GM12892 (cell line): ENCODE data around the gene SLC6A9.

ENCODE experiments used
- DNase-seq: peaks from one replicate; pipeline ENCODE4 v3.0.0; 2011; ENCODE audit not compliant: insufficient read length
- FAIRE-seq: peaks from 2 replicates; lab custom pipeline; 2011; peaks lifted over from hg19 to GRCh38; lab: Jason Lieb, UNC
- POLR2A ChIP-seq: IDR thresholded peaks from 2 replicates; pipeline ENCODE4 v1.6.1; 2011; ENCODE audit warnings: low read depth, low read length, control low read depth
- POLR2AphosphoS5 ChIP-seq: IDR thresholded peaks from 2 replicates; pipeline ENCODE4 v1.6.1; 2011; ENCODE audit warnings: low read depth, low read length, control low read depth
- TAF1 ChIP-seq: IDR thresholded peaks from 2 replicates; pipeline ENCODE4 v1.6.1; 2011; ENCODE audit warnings: low read depth, mild to moderate bottlenecking, control low read depth, low read length, borderline replicate concordance

SLC6A9 gene

DNA sequence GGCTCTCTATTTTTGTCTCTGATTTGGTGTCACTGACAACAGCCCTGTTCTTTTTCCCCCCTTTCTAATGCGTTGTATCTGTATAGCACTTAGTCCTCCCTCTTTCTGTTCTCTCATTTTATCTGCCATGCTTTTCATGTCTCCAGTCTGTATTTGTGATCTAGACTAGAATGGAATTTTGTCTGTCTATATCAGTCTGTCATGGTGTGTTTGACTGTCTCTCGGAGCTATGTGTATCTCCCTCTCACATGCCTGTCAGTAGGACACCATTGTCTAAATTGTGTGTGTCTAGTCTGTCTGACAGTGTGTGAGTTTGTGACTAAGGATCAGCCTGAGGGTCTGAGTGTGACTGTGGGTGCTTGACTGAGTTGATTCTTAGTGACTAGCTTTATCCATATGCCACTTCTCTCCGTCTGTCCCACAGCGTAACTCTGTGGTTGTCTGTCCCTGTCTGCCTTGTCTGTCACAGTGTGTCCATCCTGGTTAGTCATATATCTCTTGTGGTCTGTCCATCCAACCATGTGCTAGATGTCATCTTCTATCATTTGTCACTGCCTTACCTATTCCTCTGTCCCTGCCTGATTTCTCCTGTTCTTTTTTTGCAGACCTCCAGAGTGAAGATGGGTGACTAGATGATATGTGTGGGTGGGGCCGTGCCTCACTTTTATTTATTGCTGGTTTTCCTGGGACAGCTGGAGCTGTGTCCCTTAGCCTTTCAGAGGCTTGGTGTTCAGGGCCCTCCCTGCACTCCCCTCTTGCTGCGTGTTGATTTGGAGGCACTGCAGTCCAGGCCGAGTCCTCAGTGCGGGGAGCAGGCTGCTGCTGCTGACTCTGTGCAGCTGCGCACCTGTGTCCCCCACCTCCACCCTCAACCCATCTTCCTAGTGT is 53.6 kb downstream of the SLC6A9 start:
- DNase-seq (no peak), FAIRE-seq (no peak)
- TF ChIP-seq TAF1: no peak
- TF ChIP-seq POLR2AphosphoS5: no peak
- TF ChIP-seq POLR2A: no peak

DNA sequence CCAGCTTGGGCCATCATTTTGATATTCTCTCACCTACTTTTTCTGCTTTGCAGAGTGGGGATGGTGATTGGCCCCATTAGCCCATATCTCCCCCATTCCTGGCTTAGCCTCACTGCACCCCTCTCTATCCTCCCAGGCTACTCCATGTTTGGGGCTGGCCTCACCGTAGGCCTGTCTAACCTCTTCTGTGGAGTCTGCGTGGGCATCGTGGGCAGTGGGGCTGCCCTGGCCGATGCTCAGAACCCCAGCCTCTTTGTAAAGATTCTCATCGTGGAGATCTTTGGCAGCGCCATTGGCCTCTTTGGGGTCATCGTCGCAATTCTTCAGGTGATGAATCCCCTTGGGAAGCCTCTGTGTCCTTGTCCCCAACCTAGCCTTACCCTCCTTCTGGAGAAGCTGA is 54.4 kb downstream of the SLC6A9 start:
- FAIRE-seq (no peak), DNase-seq (no peak)
- TF ChIP-seq TAF1: no peak
- no peak for TF ChIP-seq POLR2A
- no peak for TF ChIP-seq POLR2AphosphoS5

DNA sequence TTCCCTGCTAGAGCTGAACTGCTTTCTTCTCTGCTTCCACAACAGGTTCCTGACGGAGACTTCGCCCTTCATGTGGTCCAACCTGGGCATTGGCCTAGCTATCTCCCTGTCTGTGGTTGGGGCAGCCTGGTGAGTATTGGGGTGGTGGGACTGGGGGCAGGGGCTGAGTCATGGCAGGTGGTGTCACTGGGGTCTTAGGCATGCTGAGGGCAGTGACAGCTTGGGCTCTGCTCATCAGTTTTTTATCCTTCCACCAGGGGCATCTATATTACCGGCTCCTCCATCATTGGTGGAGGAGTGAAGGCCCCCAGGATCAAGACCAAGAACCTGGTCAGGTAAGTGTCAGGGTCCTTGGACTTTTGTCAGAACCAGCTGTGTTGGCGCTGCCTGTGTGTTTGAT is 55.2 kb downstream of the SLC6A9 start:
- FAIRE-seq (no peak), DNase-seq (no peak)
- TF ChIP-seq POLR2AphosphoS5 (no peak), POLR2A (no peak), TAF1 (no peak)

DNA sequence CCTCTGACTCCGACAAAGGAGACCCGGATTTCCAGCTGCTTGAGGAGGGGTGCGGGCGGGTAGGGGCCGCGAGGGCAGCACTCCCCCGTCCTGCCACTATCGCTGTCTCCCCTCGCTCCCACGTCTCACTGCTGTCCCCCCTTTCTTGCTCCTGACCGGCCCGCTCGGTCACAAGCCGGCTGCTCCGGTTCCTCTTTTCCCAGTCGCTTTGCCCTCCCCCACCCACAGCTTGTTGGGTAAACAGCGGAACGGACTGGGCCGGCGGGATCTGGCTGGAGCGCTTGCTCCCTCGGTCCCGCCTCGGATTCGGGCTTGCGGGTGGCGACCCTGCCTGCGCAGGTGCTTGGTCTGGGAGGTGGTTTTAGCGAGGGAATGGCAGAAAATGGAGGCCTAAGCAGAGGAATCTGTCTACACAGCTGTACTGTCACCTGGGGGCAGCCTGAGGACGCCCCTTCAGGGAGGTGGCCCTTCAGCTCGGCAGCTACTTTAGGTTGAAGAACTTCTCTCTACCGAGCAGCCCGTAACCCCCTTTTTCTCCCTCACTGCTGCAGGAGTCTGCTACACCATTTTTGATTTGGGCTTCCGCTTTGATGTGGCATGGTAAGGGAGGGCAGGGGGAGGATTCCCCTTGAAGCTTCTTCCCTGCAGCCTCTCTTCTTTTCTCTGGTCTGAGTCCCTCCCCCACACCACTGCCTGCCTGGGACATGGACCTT is 55.9 kb downstream of the SLC6A9 start:
- no peak for DNase-seq
- peak; percentile 67 for FAIRE-seq
- TF ChIP-seq TAF1 (no peak), POLR2A (no peak), POLR2AphosphoS5 (no peak)

DNA sequence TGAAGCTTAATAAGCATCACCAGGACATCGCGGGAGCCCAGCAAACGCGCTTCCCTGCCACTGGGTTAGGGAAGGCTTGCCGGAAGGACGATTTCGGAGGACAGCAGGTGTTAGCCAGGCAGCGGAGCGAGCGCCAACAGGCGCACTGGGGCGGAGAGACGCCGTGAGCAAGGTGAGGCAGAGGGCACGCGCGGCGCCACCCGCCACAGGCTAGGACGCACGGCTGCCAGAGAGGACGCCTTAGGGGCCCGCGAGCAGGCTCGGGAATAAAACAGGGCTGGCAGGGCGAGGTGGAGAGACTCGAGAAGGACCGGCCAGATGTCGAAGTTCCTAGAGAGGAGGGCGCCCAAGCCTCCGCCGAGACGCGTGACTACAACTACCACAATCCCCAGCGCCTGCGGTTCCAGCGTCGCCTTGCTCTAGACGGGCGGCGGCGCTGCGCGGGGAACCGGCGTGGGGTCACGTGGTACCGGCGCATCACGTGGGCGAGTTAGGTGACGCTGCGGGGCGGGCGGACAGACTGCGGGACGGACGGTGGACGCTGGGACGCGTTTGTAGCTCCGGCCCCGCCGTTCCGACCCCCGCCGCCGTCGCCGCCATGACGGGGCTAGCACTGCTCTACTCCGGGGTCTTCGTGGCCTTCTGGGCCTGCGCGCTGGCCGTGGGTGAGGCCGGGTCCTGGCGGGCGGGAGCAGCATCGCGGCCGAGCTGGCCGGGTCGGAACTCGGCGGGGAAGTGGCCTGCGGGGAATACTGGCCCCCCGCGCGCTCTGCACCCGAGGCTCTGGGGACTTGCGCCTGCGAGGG is 56.6 kb downstream of the SLC6A9 start, which contains the start of gene ATP6V0B:
TSS of gene ATP6V0B (plus strand) at position 518 of the 806 bp plus-strand sequence. CDS start at position 599, 81 bp downstream.
- DNase-seq: peak; percentile 98
- peak; percentile 82 for TF ChIP-seq POLR2AphosphoS5
- TF ChIP-seq POLR2A: peak; percentile 69
- TF ChIP-seq TAF1: 0 out of 2 replicates have a peak, but pooled peaks have one; percentile 12
- FAIRE-seq: peak; percentile 99

DNA sequence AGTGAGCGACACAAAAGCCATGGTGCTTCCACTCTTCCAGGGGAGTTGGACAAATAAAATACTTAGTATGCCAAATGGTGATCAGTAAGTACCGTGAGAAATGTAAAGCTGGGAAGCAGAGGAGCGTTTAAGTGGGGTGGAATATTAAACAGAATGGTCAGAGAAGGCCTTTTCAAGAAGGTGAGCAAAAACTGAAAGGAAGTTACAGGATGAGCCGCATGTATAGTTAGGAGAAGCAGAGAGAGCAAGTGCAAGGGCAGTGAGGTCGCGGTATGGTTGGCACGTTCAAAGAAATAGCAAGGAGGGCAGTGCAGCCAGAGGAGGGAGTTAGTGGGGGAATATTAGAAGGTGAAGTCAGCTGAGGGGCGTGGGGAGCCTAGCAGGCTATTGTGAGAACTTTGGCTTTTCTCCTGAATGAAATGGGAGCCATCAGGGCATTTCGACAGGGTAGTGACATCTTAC is 57.2 kb downstream of the SLC6A9 start:
- no peak for DNase-seq
- TF ChIP-seq TAF1 (no peak), POLR2A (no peak), POLR2AphosphoS5 (no peak)
- FAIRE-seq: no peak

DNA sequence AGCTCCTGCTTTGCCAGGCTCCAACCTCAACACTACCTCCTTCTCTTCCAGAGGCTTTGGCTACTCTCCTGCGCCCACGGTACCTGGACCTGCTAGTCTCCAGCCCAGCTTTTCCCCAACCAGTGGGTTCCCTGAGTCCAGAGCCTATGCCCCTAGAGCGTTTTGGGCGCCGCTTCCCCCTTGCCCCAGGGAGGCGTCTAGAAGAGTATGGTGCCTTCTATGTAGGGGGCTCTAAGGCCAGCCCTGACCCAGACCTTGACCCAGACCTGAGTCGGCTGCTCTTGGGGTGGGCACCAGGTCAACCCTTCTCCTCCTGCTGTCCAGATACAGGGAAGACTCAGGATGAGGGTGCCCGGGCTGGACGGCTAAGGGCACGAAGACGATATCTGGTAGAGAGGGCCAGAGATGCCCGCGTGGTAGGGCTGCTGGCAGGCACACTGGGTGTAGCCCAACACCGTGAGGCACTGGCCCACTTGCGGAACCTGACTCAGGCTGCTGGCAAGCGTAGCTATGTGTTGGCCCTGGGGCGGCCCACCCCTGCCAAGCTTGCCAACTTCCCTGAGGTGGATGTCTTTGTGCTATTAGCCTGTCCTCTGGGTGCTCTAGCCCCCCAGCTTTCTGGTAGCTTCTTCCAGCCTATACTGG is 59.8 kb downstream of the SLC6A9 start:
- no peak for FAIRE-seq
- TF ChIP-seq POLR2A (no peak), POLR2AphosphoS5 (no peak), TAF1 (no peak)
- DNase-seq: no peak

DNA sequence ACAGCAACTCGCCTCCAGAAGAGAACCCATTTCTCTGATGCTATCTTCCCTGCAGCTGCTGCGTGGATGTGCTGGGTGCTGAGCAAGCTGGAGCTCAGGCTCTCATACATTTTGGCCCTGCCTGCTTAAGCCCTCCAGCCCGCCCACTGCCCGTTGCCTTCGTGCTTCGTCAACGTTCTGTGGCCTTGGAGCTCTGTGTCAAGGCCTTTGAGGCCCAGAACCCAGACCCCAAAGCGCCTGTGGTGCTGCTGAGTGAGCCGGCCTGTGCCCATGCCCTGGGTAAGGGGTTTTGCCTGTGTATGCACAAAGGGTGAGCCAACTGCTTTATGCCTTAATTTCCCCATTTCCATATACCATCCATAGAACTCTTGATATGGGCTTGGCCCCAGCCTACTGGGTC is 60.4 kb downstream of the SLC6A9 start:
- no peak for FAIRE-seq
- TF ChIP-seq TAF1 (no peak), POLR2AphosphoS5 (no peak), POLR2A (no peak)
- DNase-seq: no peak

DNA sequence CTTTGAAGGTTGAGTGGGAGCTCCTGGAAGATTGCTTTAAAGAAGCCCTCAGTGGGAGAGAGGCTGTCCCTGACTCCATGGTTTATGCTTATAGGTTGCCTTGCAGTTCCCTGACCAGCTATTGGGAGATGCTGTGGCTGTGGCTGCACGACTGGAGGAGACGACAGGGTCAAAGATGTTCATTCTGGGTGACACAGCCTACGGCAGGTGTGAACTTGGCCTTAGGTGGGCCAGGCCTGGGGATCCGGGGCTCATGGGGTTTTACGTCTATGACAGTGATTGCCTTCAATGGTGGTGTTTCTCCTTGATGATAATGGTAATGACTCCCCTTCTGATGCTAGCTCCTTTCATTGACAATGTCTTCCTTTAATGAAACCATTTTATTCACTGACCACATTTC is 60.8 kb downstream of the SLC6A9 start:
- no peak for TF ChIP-seq POLR2A
- no peak for TF ChIP-seq POLR2AphosphoS5
- TF ChIP-seq TAF1: no peak
- peak; percentile 17 for FAIRE-seq
- no peak for DNase-seq

DNA sequence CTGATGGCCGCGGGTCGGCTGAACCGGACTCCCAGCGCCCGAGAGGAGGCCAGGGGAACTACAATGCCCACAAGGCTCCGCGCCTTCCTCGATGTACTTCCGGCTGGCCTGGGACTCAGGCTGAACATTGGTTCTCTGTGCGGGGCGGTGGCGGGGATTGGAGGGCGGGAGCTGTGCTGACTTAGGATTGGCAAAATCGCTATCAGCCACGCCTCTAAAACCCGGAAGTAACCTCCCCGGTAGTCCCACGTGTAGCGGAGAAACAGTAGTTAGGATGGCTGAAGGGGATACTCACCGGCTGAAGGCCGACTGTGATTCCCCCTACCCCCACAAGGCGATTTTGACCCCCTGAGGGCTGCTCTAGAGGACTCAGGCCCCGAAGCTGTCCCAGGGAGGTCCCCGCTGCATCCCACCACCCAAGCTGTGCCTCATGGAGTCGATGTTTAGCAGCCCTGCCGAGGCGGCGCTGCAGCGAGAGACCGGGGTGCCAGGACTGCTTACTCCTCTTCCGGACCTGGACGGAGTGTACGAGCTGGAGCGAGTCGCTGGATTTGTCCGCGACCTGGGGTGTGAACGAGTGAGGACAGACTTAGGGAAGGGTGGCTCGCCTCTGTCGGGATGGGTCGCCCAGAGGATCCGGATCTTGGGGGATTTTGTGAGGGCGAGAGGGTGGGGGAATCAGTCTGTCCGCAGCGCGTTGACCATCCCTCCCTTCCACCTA is 61.4 kb downstream of the SLC6A9 start, which contains the start of gene DPH2:
TSS of gene DPH2 (plus strand) at position 265 of the 721 bp plus-strand sequence. CDS start at position 431, 166 bp downstream.
- TF ChIP-seq POLR2A: peak; percentile 64; the same call in 1 of the 2 replicates
- no peak for TF ChIP-seq TAF1
- peak; percentile 67 for TF ChIP-seq POLR2AphosphoS5
- FAIRE-seq (peak; percentile 98), DNase-seq (peak; percentile 99)
